HCT116 (cell line): ENCODE results near the gene FRMPD4. TPM values are rescaled to one million over a fixed set of nuclear protein-coding genes. Genes with fewer than 3 reads are reported as not detected.

Experiments
- ATAC-seq: fragments of 200-7000 bp; cut with Tn5 transposase; 2 replicates; pipeline ENCODE4 v1.9.1; 2020; ENCODE audit warnings: mild to moderate bottlenecking, moderate library complexity
- BruUV-seq: library from RNA; stranded (reverse); fragments of 400-500 nt; replicated peaks from 2 replicates; lab custom pipeline; 2021; lab: Mats Ljungman, UMichigan
- CTCF ChIA-PET: fragments of 300-600 bp; sonication (Branson Sonifier 250); formaldehyde crosslinking; loops from one replicate; lab custom pipeline; 2021; ENCODE audit warnings: antibody characterized with exemption; lab: Charles Lee
- POLR2A ChIA-PET: fragments of 300-600, 350-600 bp; sonication (Branson Sonifier 250); formaldehyde crosslinking; loops from one replicate; lab custom pipeline; 2021; ENCODE audit warnings: antibody characterized with exemption; lab: Charles Lee
- RAD21 ChIA-PET, 2 experiments: fragments of 300-600 bp; sonication (Branson Sonifier 250); formaldehyde crosslinking; loops; one replicate each; lab custom pipeline; 2023; ENCODE audit warnings: low total read pairs in 2 of 2; ENCODE audit not compliant: uncharacterized antibody in 2 of 2, unreplicated experiment in 2 of 2, low non-redundant PET in 1 of 2; lab: Charles Lee
- DNase-seq: peaks from one replicate; pipeline ENCODE4 v3.0.0-alpha.2; 2010; ENCODE audit warnings: low read depth, low spot score
- H2AFZ ChIP-seq: fragments of 200-600 bp; shearing (Covaris generic), sonication (generic); 2 replicates; pipeline ENCODE4 v1.6.1; 2017; ENCODE audit warnings: low read depth, mixed run types, mixed read lengths, antibody characterized with exemption, low read length; ENCODE audit not compliant: poor library complexity, severe bottlenecking
- H3K27ac ChIP-seq: 2 replicates; pipeline ENCODE4 v1.5.1; 2012; ENCODE audit warnings: low read depth, low read length
- H3K27me3 ChIP-seq: fragments of 200-600 bp; sonication (generic); 2 replicates; pipeline ENCODE4 v1.6.1; 2016; ENCODE audit warnings: mixed run types, low read length, mixed read lengths; ENCODE audit not compliant: insufficient read depth
- H3K36me3 ChIP-seq, 2 experiments: fragments of 200-500 bp in 1 of 2; fragments of 200-600 bp in 1 of 2; sonication (Bioruptor generic) in 1 of 2; sonication (generic) in 1 of 2; 2 replicates each; pipeline versions ENCODE4 v1.5.1 to v1.6.1; 2014 to 2016; ENCODE audit warnings: low read length in 2 of 2, inconsistent platforms in 1 of 2, mixed read lengths in 1 of 2, mixed run types in 1 of 2; ENCODE audit not compliant: insufficient read depth in 2 of 2, control insufficient read depth in 1 of 2
- H3K4me1 ChIP-seq, 2 experiments: fragments of 200-600 bp in 1 of 2; sonication (generic) in 1 of 2; 2 replicates each; pipeline versions ENCODE4 v1.5.1 to v1.6.1; 2012 to 2017; ENCODE audit warnings: low read length in 2 of 2, inconsistent platforms in 1 of 2, mild to moderate bottlenecking in 1 of 2, mixed read lengths in 1 of 2, mixed run types in 1 of 2, moderate library complexity in 1 of 2; ENCODE audit not compliant: insufficient read depth in 2 of 2, control insufficient read depth in 1 of 2
- H3K4me2 ChIP-seq: fragments of 200-600 bp; sonication (generic); 2 replicates; pipeline ENCODE4 v1.6.1; 2017; ENCODE audit warnings: mixed run types, low read length, mixed read lengths
- H3K4me3 ChIP-seq, 2 experiments: fragments of 200-600 bp in 1 of 2; sonication (generic) in 1 of 2; replicated peaks in 1 of 2; 2 replicates each; pipeline ENCODE4 v1.5.1; 2011 to 2016; ENCODE audit warnings: low read length in 2 of 2, control low read depth in 1 of 2, low read depth in 1 of 2, mild to moderate bottlenecking in 1 of 2, mixed read lengths in 1 of 2, mixed run types in 1 of 2
- H3K79me2 ChIP-seq: fragments of 200-600 bp; sonication (generic); 2 replicates; pipeline ENCODE4 v1.6.1; 2017; ENCODE audit warnings: mild to moderate bottlenecking, mixed run types, low read length, moderate library complexity, mixed read lengths; ENCODE audit not compliant: insufficient read depth
- H3K9ac ChIP-seq: fragments of 200-600 bp; sonication (generic); 2 replicates; pipeline ENCODE4 v1.6.1; 2016; ENCODE audit warnings: low read length, mixed read lengths
- H3K9me2 ChIP-seq: fragments of 200-600 bp; sonication (generic), shearing (Covaris generic); 2 replicates; pipeline ENCODE4 v1.6.1; 2017; ENCODE audit warnings: mixed run types, mild to moderate bottlenecking, moderate library complexity; ENCODE audit not compliant: insufficient read depth
- H3K9me3 ChIP-seq, 2 experiments: fragments of 200-500 bp in 1 of 2; fragments of 200-600 bp in 1 of 2; sonication (Bioruptor generic) in 1 of 2; sonication (generic) in 1 of 2; 2 replicates each; pipeline ENCODE4 v1.6.1; 2014 to 2017; ENCODE audit warnings: low read length in 2 of 2, mixed read lengths in 2 of 2, inconsistent platforms in 1 of 2, low read depth in 1 of 2, mild to moderate bottlenecking in 1 of 2, mixed run types in 1 of 2, moderate library complexity in 1 of 2; ENCODE audit not compliant: control insufficient read depth in 1 of 2, insufficient read depth in 1 of 2
- H4K20me1 ChIP-seq: fragments of 200-600 bp; sonication (generic), shearing (Covaris generic); 2 replicates; pipeline ENCODE4 v1.6.1; 2017; ENCODE audit warnings: mixed run types, mild to moderate bottlenecking, moderate library complexity; ENCODE audit not compliant: insufficient read depth
- CEBPB ChIP-seq: IDR thresholded peaks from 2 replicates; pipeline ENCODE4 v1.6.1; 2012; ENCODE audit warnings: low read depth
- CTCF ChIP-seq, 3 experiments: fragments of 200-600 bp in 1 of 3; sonication (generic) in 1 of 3; IDR thresholded peaks in 2 of 3; conservative IDR thresholded peaks in 1 of 3; 2 replicates each; pipeline ENCODE4 v1.5.1; 2012 to 2017; ENCODE audit warnings: low read depth in 2 of 3, low read length in 2 of 3, antibody characterized with exemption in 1 of 3, borderline replicate concordance in 1 of 3, control low read depth in 1 of 3, mild to moderate bottlenecking in 1 of 3, mixed read lengths in 1 of 3, mixed run types in 1 of 3, moderate library complexity in 1 of 3; ENCODE audit not compliant: insufficient read depth in 1 of 3
- JUND ChIP-seq: IDR thresholded peaks from 2 replicates; pipeline ENCODE4 v1.6.1; 2012
- SIN3A ChIP-seq: IDR thresholded peaks from 2 replicates; pipeline ENCODE4 v1.6.1; 2012; ENCODE audit warnings: low read depth
- ZBTB33 ChIP-seq: IDR thresholded peaks from 2 replicates; pipeline ENCODE4 v1.6.1; 2011; ENCODE audit warnings: mild to moderate bottlenecking, low read length, moderate library complexity; ENCODE audit not compliant: insufficient replicate concordance; ENCODE audit errors: extremely low read depth
- intact Hi-C: fragments of 100-400 bp; cut with micrococcal nuclease; formaldehyde crosslinking; loops from 2 replicates; pipeline ENCODE4 v1.10.0; 2022
- total RNA-seq: library from RNA; stranded (reverse); gene quantifications from one replicate; pipeline ENCODE4 v1.2.1, GENCODE V29; 2021; ENCODE audit not compliant: unreplicated experiment

FRMPD4 gene
- total RNA-seq, 1 experiment from 2014 or later = not detected

- no peak overlapping the region for H3K4me2 ChIP-seq
- DNase-seq (no peak), ATAC-seq (no peak)
- ChIA-PET RAD21 (no interaction called here), CTCF (no interaction called here), POLR2A (no interaction called here)
- no peak for TF ChIP-seq JUND
- TF ChIP-seq CTCF (IDR thresholded peaks at IDR 0.05 in 2 of 3, conservative IDR thresholded peaks at IDR 0.05 in 1 of 3; ENCODE audit: borderline replicate concordance in 1 of 3, insufficient read depth in 1 of 3, low read depth in 2 of 3, low read length in 2 of 3) = no peak
- TF ChIP-seq SIN3A = no peak
- no peak for TF ChIP-seq ZBTB33
- TF ChIP-seq CEBPB = no peak
- no peak overlapping the region for H2AFZ ChIP-seq
- H3K9me3 ChIP-seq = no peaks in the 10 kb centered on the region
- H3K27ac ChIP-seq = no peak overlapping the region
- no peaks in the 10 kb centered on the region for H4K20me1 ChIP-seq
- no peaks in the 10 kb centered on the region for H3K4me1 ChIP-seq
- intact Hi-C loops = no loop called here
- H3K36me3 ChIP-seq = no peaks in the 10 kb centered on the region
- H3K27me3 ChIP-seq = no peaks in the 10 kb centered on the region
- H3K4me3 ChIP-seq = no peak overlapping the region
- BruUV-seq = no TSS peak
- H3K79me2 ChIP-seq = no peaks in the 10 kb centered on the region
- no peaks in the 10 kb centered on the region for H3K9me2 ChIP-seq
- no peak overlapping the region for H3K9ac ChIP-seq
Measured at GRCh38 chrX:12489341-12489740, 351.1 kb downstream of the FRMPD4 start.
